ENCODE results near the gene GPR12.

- TF ChIP-seq CTCF (conservative IDR thresholded peaks at IDR 0.05; ENCODE audit: low read depth in 2 of 2), result no peak
- no peak for TF ChIP-seq POLR2AphosphoS5 (IDR thresholded peaks at IDR 0.05; ENCODE audit: low read depth)
- peak; percentile 66 for TF ChIP-seq EZH2 (IDR thresholded peaks at IDR 0.05; ENCODE audit: low read depth, unreplicated experiment)
Observed at GRCh38 chr13:26759907-26760831, at the start of gene GPR12.

Measured in GM23338 (cell line).